ENCODE measurements around the gene CYP51A1.
"Not testable (repeated sequence)": the region's sequence is repeated elsewhere in the genome, so short reads cannot be mapped to it uniquely, and the experiment has no call there.

Gene CYP51A1

GRCh38 chr7:92121681-92122080 is 12.6 kb downstream of the CYP51A1 start:
- no peak for DNase-seq

- DNase-seq, result no peak
Measured at GRCh38 chr7:92119213-92119759, 15.0 kb downstream of the CYP51A1 start.

GRCh38 chr7:92116949-92117348 is 17.3 kb downstream of the CYP51A1 start:
- DNase-seq, result no peak

GRCh38 chr7:92115821-92116220 is 18.5 kb downstream of the CYP51A1 start:
- no peak for DNase-seq

DNA sequence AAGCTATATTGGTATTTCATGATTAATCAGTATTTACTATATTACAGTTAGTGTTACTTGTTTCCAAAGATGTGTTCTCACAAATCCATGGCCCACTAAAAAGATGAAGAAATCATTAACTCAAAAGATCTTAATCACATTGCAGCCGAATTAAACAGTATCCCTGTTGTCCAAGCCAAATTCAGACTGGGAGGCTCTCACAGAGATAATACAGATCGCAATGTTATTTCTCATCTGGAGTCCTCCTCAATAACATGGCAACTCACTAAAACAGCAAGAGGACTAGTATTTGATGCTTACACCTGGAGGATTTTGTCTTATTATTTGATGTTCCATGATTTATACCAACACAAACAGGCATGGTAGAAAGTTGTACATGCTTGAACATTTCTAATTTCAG is 23.4 kb downstream of the CYP51A1 start:
- DNase-seq, result no peak

DNA sequence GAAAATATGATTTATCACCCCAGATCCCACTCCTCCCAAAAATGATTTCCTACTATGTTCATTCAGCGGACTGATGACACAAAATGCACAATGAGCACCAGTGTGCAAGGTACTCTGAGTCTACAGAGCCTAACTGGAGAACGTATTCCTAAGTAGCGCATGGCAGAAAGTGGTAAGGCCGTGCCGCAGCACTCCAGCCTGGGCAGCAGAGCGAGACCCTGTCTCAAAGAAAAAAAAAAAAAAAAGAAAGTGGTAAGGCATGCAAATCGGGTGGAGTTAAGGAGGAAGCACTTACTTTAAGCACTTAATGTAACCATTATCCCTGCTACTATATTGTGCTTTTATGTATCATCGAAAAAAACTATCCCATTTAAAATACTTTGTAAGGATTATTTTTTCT is 25.5 kb downstream of the CYP51A1 start:
- DNase-seq, result no peak

DNA sequence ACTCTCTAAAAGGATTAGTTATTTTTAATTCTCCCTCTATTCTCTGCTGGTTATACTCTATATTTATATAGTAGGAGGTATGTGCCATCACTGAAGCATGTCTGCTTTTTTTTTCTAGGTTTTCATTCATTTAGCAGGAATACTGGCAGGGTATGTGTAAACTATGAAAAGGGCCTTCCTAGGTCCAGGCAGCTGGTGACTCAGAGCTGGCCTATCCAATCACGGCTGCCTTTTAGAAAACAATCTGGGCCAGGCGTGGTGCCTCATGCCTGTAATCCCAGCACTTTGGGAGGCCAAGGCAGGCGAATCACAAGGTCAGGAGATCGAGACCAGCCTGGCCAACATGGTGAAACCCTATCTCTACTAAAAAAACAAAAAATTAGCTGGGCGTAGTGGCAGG is 31.4 kb downstream of the CYP51A1 start:
- DNase-seq, result not testable (repeated sequence)

DNA sequence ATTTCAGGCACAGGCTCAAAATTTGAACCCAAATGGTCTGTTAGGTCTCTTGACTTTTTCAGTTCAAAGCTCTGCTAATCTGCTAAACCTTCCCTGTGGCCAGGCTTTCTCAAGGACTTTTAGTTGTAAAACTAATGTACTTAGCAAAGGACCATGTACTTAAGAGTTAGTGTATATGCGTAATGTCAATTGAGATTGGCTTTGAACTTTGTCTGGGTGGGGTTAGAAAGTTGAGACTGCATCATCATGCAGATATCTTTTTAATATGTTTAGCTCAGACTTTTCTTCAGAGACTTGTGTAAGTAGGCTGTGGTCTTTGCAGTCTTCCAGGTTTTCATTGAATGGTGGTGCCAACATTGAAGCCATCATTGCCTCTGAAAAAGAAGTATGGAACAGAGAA is 33.7 kb downstream of the CYP51A1 start:
- no peak for DNase-seq

- DNase-seq, result no peak
Measured at GRCh38 chr7:92095380-92095779, 38.9 kb downstream of the CYP51A1 start.

- DNase-seq, result no peak
Measured at GRCh38 chr7:92092210-92092609, 42.1 kb downstream of the CYP51A1 start.

DNA sequence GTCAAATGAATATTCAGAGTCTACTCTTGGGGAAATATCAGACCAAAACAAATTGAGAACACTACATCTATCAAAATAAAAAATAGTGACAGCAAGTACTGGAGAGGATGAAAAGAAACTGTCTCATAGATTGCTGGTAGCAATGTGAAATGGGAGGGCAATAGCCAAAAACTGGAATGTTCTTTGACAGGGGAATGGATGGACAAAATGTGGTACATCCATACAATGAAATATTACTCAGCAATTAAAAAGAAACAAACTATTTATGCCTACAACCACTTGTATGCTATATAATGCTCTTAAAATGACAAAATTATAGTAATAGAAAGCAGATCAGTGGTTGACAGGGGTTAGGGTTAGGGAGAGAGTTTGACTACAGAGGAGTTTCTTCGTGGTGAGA is 46.0 kb downstream of the CYP51A1 start:
- no peak for DNase-seq

DNA sequence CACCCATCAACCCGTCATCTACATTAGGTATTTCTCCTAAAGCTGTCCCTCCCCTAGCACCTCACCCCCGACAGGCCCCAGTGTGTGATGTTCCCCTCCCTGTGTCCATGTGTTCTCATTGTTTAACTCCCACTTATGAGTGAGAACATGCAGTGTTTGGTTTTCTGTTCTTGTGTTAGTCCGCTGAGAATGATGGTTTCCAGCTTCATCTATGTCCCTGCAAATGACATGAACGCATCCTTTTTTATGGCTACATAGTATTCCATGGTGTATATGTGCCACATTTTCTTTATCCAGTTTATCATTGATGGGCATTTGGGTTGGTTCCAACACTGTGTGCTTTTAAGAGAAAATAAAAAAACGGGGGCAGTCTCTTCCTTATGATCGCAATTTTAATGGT is 50.4 kb downstream of the CYP51A1 start:
- not testable (repeated sequence) for DNase-seq

- DNase-seq, result no peak
Measured at GRCh38 chr7:92076509-92076908, 57.8 kb downstream of the CYP51A1 start.

DNA sequence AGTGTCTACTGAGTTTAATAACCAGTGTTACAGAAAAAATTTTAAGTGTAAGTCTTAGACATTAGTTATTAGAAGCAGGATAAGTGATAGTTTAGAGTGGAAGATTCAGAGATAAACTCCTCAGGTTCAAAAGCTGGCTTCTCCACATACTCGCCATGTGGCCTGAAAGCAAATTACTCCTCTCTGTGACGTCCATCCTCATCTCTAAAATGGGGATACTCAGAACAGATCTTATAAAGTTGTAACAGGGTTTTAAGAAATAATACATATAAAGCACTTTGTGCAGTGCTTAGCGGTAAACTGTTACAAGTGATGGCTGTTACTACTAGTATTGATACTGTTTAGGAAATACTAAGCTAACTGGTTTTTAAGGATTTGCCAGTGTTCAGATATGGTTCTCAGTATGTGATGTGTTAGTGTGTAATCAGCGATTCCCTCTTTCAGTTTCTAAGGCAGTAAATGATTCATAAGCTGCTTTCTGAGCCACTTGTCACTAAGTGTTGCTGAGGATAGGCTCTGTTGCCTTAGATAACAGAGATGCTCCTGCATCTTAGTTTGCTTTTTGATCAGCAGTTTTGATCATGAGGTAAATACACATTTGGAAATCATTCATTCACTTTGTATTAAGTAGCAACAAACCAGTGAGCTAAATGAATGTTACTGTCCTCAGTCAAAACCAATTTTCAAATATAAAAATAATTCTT is 58.7 kb downstream of the CYP51A1 start:
- DNase-seq, result no peak

GRCh38 chr7:92072708-92073107 is 61.6 kb downstream of the CYP51A1 start:
- no peak for DNase-seq

GRCh38 chr7:92072121-92072520 is 62.2 kb downstream of the CYP51A1 start:
- DNase-seq, result no peak

DNA sequence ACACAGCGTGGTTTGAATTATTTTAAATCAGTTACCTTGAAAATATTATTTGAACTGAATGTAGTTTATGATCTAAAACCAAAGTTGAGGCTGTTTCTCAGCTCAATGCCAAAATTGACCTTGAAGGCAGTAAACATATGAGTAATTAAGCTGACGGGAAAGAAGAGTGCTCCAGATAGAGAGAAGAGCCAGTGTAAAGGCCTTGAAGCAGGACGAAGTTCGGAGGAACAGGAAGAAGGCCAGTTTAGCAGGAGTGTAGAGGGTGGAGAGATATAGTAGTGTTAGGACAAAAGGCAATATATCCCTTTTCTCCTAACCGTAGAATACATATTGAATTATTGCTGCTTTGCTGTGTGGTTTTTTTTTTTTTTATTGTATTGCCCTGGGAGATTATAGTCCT is 63.2 kb downstream of the CYP51A1 start:
- no peak for DNase-seq

- DNase-seq, result no peak
Measured at GRCh38 chr7:92064438-92065029, 69.7 kb downstream of the CYP51A1 start.

All from stimulated activated CD4-positive, alpha-beta T cell treated with anti-CD3 and anti-CD28 coated beads, Interleukin-15, amount 100 ng/mL, for 24 hours (primary cell).